ENCODE measurements around the gene PARD3.

PARD3 gene

DNA sequence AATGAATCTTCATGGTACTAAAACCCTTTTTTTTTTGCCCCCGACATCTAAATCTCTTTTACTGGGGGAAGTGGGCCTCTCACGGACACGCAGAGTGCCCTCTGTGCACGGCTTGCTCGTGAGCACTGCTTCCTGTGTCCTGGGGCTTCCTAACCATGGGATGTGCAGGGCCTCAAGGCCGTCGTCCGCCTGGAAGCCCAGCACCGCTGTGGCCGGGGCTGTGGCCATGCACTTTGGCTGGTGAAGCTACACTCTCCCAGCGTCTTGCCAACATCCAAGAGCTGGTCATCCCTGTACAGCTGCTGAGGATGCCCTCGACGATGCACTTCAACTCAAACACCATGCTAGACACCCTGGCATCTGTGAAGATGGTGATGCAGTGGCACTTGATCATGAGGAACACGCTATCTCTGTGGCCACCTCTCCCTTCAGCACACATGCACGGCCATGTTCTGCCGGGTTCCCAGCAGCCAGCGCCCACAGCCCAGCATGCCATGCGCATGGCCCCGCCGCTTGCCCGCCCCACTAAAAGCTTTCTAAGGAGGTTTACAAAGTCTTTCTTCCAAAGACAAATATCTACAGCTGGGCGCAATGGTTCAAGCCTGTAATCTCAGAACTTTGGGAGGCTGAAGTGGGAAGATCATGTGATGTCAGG lies 326.5 kb downstream of the PARD3 start:
- Histone ChIP-seq H3K4me1 (no peaks in the 10 kb centered on the region), H3K36me3 (no peaks in the 10 kb centered on the region), H3K27me3 (no peaks in the 10 kb centered on the region), H3K4me3 (no peak overlapping the region), H3K27ac (no peak overlapping the region), H3K9me3 (no peaks in the 10 kb centered on the region)
- intact Hi-C loops (cut with DNase I; ENCODE audit: low total_unique reads): no loop called here
- TF ChIP-seq, protein P1, sequence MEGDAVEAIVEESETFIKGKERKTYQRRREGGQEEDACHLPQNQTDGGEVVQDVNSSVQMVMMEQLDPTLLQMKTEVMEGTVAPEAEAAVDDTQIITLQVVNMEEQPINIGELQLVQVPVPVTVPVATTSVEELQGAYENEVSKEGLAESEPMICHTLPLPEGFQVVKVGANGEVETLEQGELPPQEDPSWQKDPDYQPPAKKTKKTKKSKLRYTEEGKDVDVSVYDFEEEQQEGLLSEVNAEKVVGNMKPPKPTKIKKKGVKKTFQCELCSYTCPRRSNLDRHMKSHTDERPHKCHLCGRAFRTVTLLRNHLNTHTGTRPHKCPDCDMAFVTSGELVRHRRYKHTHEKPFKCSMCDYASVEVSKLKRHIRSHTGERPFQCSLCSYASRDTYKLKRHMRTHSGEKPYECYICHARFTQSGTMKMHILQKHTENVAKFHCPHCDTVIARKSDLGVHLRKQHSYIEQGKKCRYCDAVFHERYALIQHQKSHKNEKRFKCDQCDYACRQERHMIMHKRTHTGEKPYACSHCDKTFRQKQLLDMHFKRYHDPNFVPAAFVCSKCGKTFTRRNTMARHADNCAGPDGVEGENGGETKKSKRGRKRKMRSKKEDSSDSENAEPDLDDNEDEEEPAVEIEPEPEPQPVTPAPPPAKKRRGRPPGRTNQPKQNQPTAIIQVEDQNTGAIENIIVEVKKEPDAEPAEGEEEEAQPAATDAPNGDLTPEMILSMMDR (IDR thresholded peaks at IDR 0.05): no peak
- no peak for DNase-seq

DNA sequence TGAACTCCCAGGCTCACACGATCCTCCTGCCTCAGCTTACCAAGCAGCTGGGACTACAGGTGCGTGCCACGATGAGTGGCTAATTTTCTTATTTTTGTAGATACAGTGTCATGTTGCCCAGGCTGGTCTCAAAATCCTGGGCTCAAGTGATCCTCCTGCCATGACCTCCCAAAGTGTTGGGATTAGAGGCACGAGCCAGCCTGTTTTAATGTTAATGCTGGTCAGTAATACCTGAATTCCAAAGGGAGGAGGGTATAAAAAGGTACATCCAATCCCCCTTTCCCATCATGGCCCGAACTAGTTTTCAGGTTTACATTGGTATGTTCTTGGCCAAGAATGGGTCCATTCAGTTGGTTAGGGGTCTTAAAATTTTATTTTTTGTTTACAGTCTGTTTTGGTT lies 329.1 kb downstream of the PARD3 start:
- H3K36me3 ChIP-seq: no peaks in the 10 kb centered on the region
- no peaks in the 10 kb centered on the region for H3K27me3 ChIP-seq
- TF ChIP-seq, protein P1 (IDR thresholded peaks at IDR 0.05): no peak
- H3K4me1 ChIP-seq: no peaks in the 10 kb centered on the region
- intact Hi-C loops (cut with DNase I; ENCODE audit: low total_unique reads): no loop called here
- H3K4me3 ChIP-seq: no peak overlapping the region
- no peak for DNase-seq
- no peak overlapping the region for H3K27ac ChIP-seq
- H3K9me3 ChIP-seq: no peaks in the 10 kb centered on the region

DNA sequence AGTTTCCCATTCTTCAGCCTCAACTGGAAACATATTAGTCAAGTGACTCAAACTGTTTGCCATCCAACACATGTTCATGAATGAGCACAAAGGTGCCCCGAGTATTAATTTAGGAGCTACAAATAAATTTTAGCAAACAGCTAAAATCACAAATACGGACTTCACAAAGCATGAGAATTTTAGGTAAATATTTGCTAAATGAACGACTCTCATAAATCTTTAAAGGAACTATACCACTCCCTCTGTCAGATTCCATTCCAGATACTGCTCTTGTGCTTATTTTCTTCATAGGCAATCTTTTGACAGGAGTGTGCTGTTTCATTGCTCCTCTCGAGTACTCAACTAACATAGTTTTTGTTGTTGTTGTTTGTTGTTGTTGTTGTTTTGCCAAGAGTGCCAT lies 330.9 kb downstream of the PARD3 start:
- Histone ChIP-seq H3K27ac (no peak overlapping the region), H3K4me1 (no peaks in the 10 kb centered on the region), H3K27me3 (no peaks in the 10 kb centered on the region), H3K36me3 (no peaks in the 10 kb centered on the region), H3K4me3 (no peak overlapping the region), H3K9me3 (no peaks in the 10 kb centered on the region)
- DNase-seq: no peak
- TF ChIP-seq, protein P1 (IDR thresholded peaks at IDR 0.05): no peak
- intact Hi-C loops (cut with DNase I; ENCODE audit: low total_unique reads): no loop called here

DNA sequence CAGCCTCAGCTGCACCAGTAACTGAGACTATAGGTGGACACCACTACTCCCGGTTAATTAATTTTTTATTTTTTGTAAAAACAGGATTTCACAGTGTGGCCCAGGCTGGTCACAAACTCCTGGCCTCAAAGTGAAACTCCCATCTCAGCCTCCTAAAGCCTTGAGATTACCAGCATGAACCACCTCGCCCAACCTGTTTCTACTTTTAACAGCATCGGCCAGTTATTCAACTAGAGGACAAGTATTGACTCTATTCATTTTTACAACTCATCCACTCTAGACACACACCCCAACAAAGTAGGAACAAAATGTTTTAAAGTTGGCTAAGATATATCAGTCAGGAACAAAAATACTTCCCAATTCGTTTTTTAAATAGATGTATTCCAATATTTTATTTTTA lies 334.8 kb downstream of the PARD3 start:
- TF ChIP-seq, protein P1 (IDR thresholded peaks at IDR 0.05): no peak
- intact Hi-C loops (cut with DNase I; ENCODE audit: low total_unique reads): no loop called here
- no peak overlapping the region for H3K27ac ChIP-seq

DNA sequence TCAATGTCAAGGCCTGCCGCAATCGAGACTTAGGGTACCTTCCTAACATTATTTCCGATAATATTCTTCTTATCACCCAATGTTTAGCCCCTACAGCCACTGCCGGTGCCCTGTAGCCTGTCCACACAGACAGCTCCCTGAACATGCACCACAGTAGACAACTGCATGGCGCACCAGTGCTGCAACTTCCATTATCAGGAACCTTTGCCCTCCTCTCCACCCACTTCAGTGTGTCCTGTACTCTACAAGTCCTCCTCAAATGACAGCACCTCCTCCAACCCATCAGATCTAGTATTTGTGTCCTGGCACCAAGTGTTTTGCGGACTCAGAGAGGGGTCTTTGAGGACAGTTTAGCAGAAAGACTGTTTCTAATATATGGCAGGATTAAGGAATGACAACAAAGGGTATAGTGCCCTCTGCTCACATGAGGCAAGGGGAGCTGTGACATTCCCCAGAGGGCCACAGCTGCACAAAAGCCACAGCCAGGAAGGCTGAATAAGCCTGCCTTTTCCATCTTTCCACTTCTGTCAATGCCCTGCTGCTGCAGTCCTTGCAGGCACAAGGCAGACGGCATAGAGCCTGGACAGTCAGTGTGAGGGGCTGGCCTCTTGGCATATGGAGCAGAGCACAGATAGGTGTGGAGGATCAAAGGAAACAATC lies 335.4 kb downstream of the PARD3 start:
- Histone ChIP-seq H3K4me3 (no peak overlapping the region), H3K27ac (no peak overlapping the region), H3K4me1 (peaks cover 0 to 20% (median 0%) of the 10 kb centered on the region in 4 donors), H3K9me3 (no peaks in the 10 kb centered on the region), H3K36me3 (no peaks in the 10 kb centered on the region), H3K27me3 (no peaks in the 10 kb centered on the region)
- intact Hi-C loops (cut with DNase I; ENCODE audit: low total_unique reads): no loop called here
- TF ChIP-seq, protein P1 (IDR thresholded peaks at IDR 0.05): no peak
- no peak for DNase-seq

More for the DNA sequence above, 334.8 kb downstream of the PARD3 start:
- no peak overlapping the region for H3K4me3 ChIP-seq
- H3K9me3 ChIP-seq: no peaks in the 10 kb centered on the region
- no peaks in the 10 kb centered on the region for H3K27me3 ChIP-seq
- H3K36me3 ChIP-seq: no peaks in the 10 kb centered on the region
- no peak for DNase-seq
- peaks cover 0 to 13% (median 0%) of the 10 kb centered on the region in 4 donors for H3K4me1 ChIP-seq
